Activated CD8-positive, alpha-beta memory T cell treated with anti-CD3 and anti-CD28 coated beads, Interleukin-2, amount 50 U/mL, for 24 hours (primary cell): ENCODE measurements around the gene DNAJC5.
"Not testable (repeated sequence)": the region's sequence is repeated elsewhere in the genome, so short reads cannot be mapped to it uniquely, and the experiment has no call there.

ENCODE experiments used
- DNase-seq: peaks from one replicate; pipeline ENCODE4 v3.0.0-alpha.2; 2020; ENCODE audit errors: extremely low read depth

The DNAJC5 gene

GRCh38 chr20:63968136-63968927 lies 73.4 kb downstream of the DNAJC5 start:
- no peak for DNase-seq

- no peak for DNase-seq
These were observed 74.2 kb downstream of the DNAJC5 start for GRCh38 chr20:63968928-63969760.

- DNase-seq = no peak
These were observed 75.2 kb downstream of the DNAJC5 start, which contains the start of gene ZNF512B for GRCh38 chr20:63969838-63970713. Gene ZNF512B (minus strand): TSS chr20:63969930. CDS start chr20:63967950, 1,980 bp downstream.

- no peak for DNase-seq
These were observed 75.9 kb downstream of the DNAJC5 start for GRCh38 chr20:63970714-63971431.

- DNase-seq = not testable (repeated sequence)
These were observed 77.0 kb downstream of the DNAJC5 start for GRCh38 chr20:63971960-63972311.

- DNase-seq = no peak
These were observed 77.6 kb downstream of the DNAJC5 start for GRCh38 chr20:63972312-63973159.

GRCh38 chr20:63973160-63973479 lies 78.2 kb downstream of the DNAJC5 start:
- DNase-seq = no peak

- DNase-seq = no peak
These were observed 78.9 kb downstream of the DNAJC5 start for GRCh38 chr20:63973636-63974401.

GRCh38 chr20:63974402-63975200 lies 79.7 kb downstream of the DNAJC5 start:
- no peak for DNase-seq

GRCh38 chr20:63976511-63976910 lies 81.6 kb downstream of the DNAJC5 start:
- DNase-seq = not testable (repeated sequence)

- DNase-seq = no peak
These were observed 82.2 kb downstream of the DNAJC5 start for GRCh38 chr20:63976980-63977738.

- no peak for DNase-seq
These were observed 82.9 kb downstream of the DNAJC5 start for GRCh38 chr20:63977739-63978276.

- DNase-seq = no peak
These were observed 83.6 kb downstream of the DNAJC5 start for GRCh38 chr20:63978319-63979228.

GRCh38 chr20:63979229-63979556 lies 84.3 kb downstream of the DNAJC5 start:
- DNase-seq = no peak

GRCh38 chr20:63979557-63980316 lies 84.8 kb downstream of the DNAJC5 start, which contains the start of gene SAMD10:
Gene SAMD10 (minus strand): TSS chr20:63979642. CDS start chr20:63979467, 175 bp downstream.
- no peak for DNase-seq

- DNase-seq = no peak
These were observed 85.4 kb downstream of the DNAJC5 start for GRCh38 chr20:63980317-63980805.
